T-helper 1 cell (primary cell): Measurements from ENCODE around the gene ASMT.
"Not testable (repeated sequence)": the region's sequence is repeated elsewhere in the genome, so short reads cannot be mapped to it uniquely, and the experiment has no call there.

Experiments
- DNase-seq, 5 donors: peaks; one replicate each; pipeline ENCODE4 v3.0.0-alpha.2; 2012 to 2020

Gene ASMT

GRCh38 chrX:1598021-1598875 lies 16.6 kb upstream of the ASMT start:
- DNase-seq, result no peak

- no peak for DNase-seq
Measured at GRCh38 chrX:1598876-1599790, 15.7 kb upstream of the ASMT start.

- DNase-seq, result no peak
Measured at GRCh38 chrX:1599791-1600405, 15.0 kb upstream of the ASMT start.

GRCh38 chrX:1600406-1601050 lies 14.3 kb upstream of the ASMT start:
- no peak for DNase-seq

- no peak for DNase-seq
Measured at GRCh38 chrX:1601051-1601767, 13.7 kb upstream of the ASMT start.

- DNase-seq, result no peak
Measured at GRCh38 chrX:1601768-1602085, 13.1 kb upstream of the ASMT start.

GRCh38 chrX:1602299-1602698 lies 12.6 kb upstream of the ASMT start:
- no peak for DNase-seq

GRCh38 chrX:1606496-1606895 lies 8.4 kb upstream of the ASMT start:
- no peak for DNase-seq

GRCh38 chrX:1609311-1609710 lies 5.5 kb upstream of the ASMT start:
- DNase-seq, result no peak

- no peak for DNase-seq
Measured at GRCh38 chrX:1609762-1610161, 5.1 kb upstream of the ASMT start.

- no peak for DNase-seq
Measured at GRCh38 chrX:1610166-1610565, 4.7 kb upstream of the ASMT start.

- DNase-seq, result no peak
Measured at GRCh38 chrX:1610736-1611135, 4.1 kb upstream of the ASMT start.

GRCh38 chrX:1612641-1613286 lies 2.1 kb upstream of the ASMT start:
- DNase-seq, result no peak

GRCh38 chrX:1618689-1619088 lies 3.8 kb downstream of the ASMT start:
- DNase-seq, result no peak

- DNase-seq, result no peak
Measured at GRCh38 chrX:1623691-1624090, 8.8 kb downstream of the ASMT start.

- DNase-seq, result not testable (repeated sequence)
Measured at GRCh38 chrX:1624158-1624860, 9.4 kb downstream of the ASMT start.

- not testable (repeated sequence) for DNase-seq
Measured at GRCh38 chrX:1624861-1625215, 10.0 kb downstream of the ASMT start.

GRCh38 chrX:1629244-1629643 lies 14.4 kb downstream of the ASMT start:
- no peak for DNase-seq

GRCh38 chrX:1646009-1646408 lies 31.1 kb downstream of the ASMT start:
- DNase-seq, result no peak

GRCh38 chrX:1649621-1650020 lies 34.8 kb downstream of the ASMT start:
- no peak for DNase-seq
